CD1c-positive myeloid dendritic cell (primary cell): ENCODE results near the gene LEP.
"Not testable (repeated sequence)": the region's sequence is repeated elsewhere in the genome, so short reads cannot be mapped to it uniquely, and the experiment has no call there.

Experiments used
- DNase-seq: peaks from one replicate; pipeline ENCODE4 v3.0.0-alpha.2; 2016; ENCODE audit errors: extremely low spot score

LEP gene

GRCh38 chr7:128210590-128211570 is 30.2 kb upstream of the LEP start:
- no peak for DNase-seq

- DNase-seq: no peak
These were observed 29.5 kb upstream of the LEP start for GRCh38 chr7:128211626-128212025.

GRCh38 chr7:128214463-128214862 is 26.6 kb upstream of the LEP start:
- no peak for DNase-seq

GRCh38 chr7:128215281-128215680 is 25.8 kb upstream of the LEP start:
- DNase-seq: no peak

GRCh38 chr7:128215739-128216138 is 25.3 kb upstream of the LEP start:
- no peak for DNase-seq

GRCh38 chr7:128217030-128217805 is 23.9 kb upstream of the LEP start:
- DNase-seq: peak; percentile 75

- peak; percentile 2 for DNase-seq
These were observed 23.0 kb upstream of the LEP start for GRCh38 chr7:128217967-128218652.

- DNase-seq: no peak
These were observed 21.4 kb upstream of the LEP start for GRCh38 chr7:128219636-128220035.

GRCh38 chr7:128221929-128222403 is 19.1 kb upstream of the LEP start:
- DNase-seq: no peak

- DNase-seq: no peak
These were observed 14.7 kb upstream of the LEP start for GRCh38 chr7:128226132-128226980.

GRCh38 chr7:128227271-128227670 is 13.8 kb upstream of the LEP start:
- DNase-seq: no peak

- DNase-seq: no peak
These were observed 10.1 kb upstream of the LEP start for GRCh38 chr7:128231021-128231420.

GRCh38 chr7:128231677-128232076 is 9.4 kb upstream of the LEP start:
- DNase-seq: no peak

GRCh38 chr7:128233471-128233870 is 7.6 kb upstream of the LEP start:
- DNase-seq: no peak

GRCh38 chr7:128234476-128235026 is 6.5 kb upstream of the LEP start:
- DNase-seq: no peak

- no peak for DNase-seq
These were observed 5.6 kb upstream of the LEP start for GRCh38 chr7:128235471-128235870.

GRCh38 chr7:128236924-128237586 is 4.0 kb upstream of the LEP start:
- peak; percentile 68 for DNase-seq

GRCh38 chr7:128239146-128239545 is 1.9 kb upstream of the LEP start:
- not testable (repeated sequence) for DNase-seq

GRCh38 chr7:128242661-128243060 is 1.6 kb downstream of the LEP start:
- no peak for DNase-seq

- no peak for DNase-seq
These were observed 2.2 kb downstream of the LEP start for GRCh38 chr7:128243273-128243672.
